HG03060 (cell line): Measurements from ENCODE around the gene SIRT3.

Source experiments
- ATAC-seq: cut with Tn5 transposase; IDR thresholded peaks from one replicate; pipeline ENCODE4 v1.9.1; 2021; ENCODE audit warnings: low read depth, moderate number of reproducible peaks; ENCODE audit not compliant: unreplicated experiment

The SIRT3 gene

DNA sequence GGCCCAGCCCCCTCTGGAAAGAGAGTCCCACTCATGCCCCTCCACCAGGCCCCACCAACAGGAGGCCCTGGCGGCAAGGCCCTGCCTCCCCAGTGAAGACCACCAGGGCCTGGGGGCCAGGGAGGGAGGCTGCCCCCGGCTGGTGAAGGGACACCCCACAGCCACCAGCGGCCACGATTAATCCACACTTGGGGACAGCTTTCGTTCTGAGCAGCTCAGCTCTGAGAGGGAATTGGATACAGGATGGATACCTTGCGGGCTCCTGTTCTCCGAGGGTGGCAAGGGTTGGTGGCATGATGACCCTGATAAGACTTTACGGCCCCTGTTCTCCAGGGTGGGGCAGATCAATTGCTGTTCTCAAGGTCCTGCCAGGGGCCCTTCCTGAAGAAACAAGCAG, 35.2 kb upstream of the SIRT3 start:
- no peak for ATAC-seq

DNA sequence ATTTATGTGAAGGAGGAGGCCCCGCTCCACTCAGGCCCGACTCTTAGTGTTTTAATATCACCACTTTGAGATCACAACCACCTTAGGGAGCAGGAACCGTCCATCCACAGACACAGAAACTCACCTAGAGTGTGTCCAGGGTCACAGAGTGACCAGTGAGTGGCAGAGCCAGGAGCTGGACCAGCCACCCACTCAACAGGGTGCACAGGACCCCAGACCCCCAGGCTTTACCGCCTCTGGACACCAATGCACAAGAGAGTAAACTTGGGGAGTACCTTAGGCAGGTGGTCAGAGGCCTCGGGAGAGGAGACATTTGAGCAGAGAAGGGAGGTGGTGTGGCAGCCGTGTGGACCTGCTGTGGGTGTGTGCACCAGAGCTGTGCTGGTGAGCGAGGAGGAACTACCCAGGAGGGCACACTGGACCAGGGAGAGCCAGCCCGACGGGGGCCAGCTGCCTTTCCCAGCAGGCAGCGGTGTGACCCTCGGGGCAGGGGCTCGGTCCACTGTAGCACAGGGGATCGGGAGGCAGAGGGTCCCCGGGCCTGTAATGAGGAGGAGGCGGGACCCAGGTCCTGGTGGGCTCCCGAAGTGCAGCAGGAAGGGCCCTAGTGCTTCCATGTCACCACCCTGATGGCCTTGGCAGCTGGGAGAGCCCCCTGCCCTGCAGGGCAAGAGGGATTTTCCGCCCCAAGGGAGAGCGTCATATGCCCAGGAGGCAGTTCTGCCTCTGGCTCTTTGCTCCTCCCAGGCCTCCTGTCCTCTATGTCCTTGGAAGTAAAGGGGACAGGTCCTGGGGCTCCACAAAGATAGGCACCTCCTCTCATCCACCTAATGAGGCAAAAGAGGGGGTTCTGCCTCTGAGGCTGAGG, 34.5 kb upstream of the SIRT3 start:
- ATAC-seq = no peak

DNA sequence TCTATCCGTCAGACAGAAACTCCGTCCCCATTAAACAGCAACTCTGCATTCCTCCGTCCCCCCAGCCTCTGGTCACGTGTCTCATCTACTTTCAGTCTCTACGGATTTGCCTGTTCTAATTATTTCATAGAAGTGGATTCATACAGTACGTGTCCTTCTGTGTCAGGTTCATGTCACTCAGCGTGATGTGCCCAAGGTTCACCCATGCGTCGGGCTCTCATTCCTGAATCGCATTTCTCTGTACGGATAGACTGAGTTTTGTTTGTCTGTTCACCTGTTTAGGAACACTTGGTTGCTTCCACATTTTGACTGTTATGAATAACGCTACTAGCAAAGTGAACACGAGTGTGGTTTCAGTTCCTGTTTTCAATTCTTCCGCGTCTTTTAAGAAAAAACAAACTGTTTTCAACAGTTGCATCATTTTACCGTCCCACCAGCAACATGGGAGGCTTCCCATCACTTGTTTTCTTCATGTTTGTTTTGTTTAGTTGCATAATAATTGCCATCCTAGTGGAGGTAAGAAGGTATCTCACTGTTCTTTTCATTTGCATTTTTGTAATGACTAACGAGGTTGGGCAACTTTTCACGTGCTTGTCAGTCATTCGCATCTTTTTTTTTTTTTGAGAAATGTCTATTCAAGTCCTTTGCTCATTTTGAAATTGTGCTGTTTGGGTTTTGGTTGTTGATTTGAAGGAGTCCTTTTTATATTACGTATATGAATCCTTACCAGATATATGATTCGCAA, 33.2 kb upstream of the SIRT3 start:
- peak; percentile 72 for ATAC-seq

DNA sequence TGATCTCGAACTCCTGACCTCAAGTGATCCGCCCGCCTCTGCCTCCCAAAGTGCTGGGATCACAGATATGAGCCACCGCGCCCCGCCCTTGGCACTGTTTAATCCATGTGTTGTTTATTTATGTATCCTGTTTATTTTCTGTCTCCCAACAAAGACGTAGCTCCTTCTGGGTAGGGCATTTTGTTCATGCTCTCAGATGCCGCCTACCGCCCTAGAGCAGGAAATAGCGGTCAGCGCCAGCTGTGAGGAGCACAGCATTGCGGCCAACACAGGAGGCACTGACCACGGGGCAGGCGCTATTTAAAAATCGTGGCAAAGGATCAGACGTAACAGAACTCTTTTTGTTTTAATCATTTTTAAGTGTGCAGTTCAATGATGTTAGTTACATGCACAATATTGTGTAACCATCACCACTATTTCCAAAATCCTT, 32.6 kb upstream of the SIRT3 start:
- peak; percentile 20 for ATAC-seq

DNA sequence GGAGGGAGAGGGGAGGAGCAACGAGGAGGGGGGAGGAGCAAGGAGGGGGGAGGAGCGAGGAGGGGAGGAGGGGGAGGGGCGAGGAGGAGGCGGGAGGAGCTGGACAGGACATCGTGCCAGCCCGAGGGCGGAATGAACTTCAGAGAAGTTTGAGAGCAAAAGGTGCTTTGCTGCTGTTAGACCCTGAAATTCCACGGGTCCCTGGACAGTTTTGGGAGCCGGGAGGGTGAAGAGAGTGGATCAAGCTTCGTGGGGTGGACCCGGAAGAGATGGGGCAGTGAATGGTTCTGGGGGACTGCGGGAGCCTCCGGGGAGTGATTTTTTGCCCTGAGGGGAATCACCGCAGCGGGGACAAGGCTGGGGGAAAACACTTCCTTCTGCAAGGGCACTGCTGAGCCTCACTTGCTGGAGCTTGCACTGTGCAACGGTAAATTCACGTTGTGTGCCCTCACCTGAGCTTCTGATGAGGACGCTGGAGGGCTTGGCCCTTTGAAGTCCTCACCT, 31.4 kb upstream of the SIRT3 start:
- ATAC-seq = no peak

DNA sequence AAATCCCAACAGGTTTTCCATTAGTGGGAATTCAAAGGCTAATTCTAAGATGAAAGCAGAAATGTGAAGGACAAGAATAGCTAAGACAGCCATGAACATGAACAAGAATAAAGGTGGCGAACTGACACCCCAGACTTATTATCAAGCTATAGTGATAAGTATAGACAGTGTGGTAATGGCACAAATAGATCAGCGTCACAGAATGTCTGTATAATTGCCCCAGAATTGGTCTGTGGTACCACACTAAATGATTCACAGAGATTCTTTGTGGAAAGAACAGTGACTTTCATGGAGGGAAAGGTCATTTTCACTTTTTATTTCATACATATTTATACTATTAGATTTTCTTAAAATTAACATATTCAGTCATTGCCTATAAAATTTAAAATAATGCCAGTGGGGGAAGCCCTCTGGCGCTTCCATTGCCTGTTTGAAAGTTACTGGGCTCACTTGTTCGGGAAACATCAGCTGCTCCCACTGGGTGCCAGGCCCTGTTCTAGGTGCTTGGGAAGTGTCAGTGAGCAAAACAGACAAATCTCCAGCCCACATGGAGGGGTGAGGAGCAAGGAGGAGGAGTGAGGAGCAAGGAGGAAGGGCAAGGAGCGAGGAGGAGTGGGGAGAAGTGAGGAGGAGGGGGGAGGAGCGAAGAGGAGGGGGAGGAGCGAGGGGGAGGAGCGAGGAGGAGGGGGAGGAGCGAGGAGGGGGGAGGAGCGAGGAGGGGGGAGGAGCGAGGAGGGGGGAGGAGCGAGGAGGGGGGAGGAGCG, 30.7 kb upstream of the SIRT3 start:
- no peak for ATAC-seq

DNA sequence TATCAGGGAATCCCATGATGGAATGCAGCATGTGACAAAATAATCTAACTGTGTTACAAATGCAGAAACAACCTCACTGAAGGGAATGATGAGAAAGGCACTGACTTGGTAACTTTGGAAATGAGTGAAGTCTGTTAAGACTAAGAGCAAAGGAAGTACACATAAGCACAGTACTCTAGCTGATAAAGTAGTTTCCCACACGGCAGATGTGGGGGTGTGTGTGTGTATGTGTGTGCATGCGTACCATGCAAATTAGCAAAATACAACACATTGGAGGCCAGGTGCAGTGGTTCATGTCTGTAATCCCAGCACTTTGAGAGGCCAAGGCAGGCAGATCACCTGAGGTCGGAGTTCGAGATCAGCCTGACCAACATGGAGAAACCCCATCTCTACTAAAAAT, 25.5 kb upstream of the SIRT3 start:
- no peak for ATAC-seq

DNA sequence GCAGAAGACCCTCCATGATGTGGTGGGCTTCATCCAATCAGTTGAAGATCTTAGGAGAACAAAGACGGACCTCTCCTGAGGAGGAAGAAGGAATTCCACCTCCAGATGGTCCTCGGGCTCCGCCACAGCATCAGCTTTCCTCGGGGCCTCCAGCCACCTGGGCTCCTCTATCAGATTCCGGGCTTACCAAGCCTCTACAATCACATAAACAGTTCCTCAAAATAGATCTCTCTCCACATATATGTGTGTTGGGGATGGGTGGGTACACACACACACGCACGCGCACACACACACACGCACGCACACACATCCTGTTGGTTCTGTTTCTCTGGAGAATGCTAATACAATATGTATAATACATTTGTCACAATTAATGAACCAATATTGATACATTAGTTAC, 23.3 kb upstream of the SIRT3 start:
- no peak for ATAC-seq

DNA sequence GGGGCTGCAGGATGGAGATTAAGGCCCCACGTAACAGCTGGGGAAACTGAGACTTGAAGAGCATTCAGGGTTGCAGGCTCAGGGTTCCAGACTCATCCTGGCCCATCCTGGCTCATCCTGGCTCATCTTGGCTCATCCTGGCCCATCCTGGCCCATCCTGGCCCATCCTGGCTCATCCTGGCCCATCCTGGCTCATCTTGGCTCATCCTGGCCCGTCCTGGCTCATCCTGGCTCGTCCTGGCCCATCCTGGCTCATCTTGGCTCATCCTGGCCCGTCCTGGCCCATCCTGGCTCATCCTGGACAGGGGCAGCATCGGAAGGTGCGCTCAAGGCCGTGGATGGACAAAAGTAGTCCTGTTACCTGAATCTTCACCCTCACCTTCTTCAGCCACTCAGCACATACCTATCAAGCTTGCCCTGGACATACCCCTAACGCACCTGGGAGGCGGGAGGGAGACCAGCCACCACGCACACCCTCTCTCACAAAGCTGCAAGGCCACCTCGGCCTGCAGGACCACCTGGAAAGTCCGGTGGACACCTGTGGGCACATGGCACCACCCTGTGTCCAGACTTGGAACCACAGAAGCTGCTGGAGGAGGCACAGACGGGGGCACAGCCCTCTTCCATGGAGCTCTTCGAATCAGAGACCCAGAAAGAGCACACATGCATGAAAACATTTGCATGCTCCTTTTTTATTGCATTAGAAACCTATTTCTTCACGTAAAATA, 21.8 kb upstream of the SIRT3 start:
- ATAC-seq = no peak

DNA sequence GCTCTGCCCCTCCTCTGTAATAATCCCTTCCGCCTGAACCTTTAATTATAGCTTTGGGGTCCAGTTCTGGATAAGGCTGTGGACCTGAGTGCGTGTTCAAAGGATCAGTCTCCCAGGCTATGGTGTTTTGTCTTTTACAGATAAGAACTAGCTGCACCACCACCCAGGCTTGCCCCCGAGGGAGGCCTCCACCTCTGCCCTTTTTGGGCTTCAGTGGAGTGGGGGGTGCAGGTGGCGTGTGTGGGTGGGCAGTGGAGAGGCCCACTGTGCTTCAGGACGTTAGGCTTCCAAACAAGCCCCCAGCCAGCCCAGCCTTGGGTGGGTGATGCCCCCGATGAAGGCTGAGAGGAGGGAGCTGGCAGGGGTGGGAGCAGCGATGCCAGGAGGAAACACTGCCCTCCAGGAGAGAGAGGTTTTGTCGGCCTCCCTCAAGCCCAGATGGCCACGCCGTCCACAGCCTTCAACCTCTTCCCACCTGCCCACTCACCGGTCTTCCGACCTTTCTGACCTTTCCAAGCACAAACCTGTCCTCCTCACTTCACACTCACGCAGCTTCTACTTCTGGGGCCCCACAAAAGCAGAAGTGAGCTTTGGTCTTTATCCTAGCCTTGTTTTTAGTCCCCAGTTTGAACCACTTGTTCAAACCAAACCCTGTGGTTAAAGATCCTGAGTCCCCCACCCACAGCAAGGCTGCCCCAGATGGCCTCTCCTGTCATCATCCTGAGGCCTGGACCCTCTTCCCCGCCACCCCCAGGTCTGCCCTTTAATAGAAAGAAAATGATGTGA, 21.0 kb upstream of the SIRT3 start:
- ATAC-seq = no peak

DNA sequence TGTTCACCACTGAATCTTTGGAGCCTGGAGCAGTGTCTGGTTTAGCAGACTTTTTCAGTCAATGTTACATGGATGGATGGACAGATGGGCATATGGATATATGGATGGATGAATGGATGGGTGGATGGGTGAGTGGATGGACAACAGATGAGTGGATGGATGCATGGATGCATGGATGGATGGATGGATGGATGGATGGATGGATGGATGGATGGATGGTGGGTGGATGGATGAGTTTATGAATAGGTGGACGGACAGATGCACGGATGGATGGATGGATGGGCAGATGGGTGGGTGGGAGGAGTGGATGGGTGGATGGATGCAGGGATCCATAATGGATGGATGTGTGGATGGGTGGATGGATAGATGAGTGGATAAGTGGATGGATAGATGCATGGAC, 19.7 kb upstream of the SIRT3 start:
- ATAC-seq = no peak

DNA sequence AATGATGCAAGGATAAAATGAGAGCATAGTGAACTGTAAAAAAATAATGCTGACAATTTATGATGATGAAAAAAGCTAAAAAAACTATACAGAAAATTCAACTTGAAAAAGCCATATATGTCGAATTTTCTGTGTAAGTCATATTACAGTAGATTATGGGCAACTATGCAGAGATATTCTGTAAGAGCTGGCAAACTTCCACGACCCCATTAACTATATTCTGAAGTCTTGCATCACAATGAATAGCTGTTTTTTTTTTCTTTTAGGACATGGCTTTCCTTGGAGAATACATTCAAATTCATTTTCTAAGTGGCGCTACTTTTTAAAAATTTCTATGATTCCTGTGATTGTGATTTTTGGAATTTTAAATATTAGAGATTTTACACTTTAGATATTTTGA, 19.0 kb upstream of the SIRT3 start:
- no peak for ATAC-seq

DNA sequence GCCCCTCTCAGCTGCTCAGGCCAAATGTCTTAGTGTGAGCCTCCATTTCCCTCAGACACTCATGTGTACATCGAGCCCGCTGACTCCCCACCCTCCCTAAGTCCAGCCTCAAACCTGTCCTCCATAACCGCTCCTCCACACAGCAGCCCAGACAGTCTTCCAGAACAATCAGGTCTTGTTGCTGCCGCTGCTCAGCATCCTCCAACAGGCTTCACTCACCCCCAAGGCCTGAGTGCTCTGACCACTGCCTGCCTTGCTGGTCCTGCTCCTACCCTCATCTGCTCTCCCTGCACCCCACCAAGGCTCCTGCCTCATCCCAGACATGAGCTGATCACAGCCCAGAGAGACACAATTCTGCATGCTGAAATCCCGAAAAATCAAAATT, 17.7 kb upstream of the SIRT3 start:
- no peak for ATAC-seq

DNA sequence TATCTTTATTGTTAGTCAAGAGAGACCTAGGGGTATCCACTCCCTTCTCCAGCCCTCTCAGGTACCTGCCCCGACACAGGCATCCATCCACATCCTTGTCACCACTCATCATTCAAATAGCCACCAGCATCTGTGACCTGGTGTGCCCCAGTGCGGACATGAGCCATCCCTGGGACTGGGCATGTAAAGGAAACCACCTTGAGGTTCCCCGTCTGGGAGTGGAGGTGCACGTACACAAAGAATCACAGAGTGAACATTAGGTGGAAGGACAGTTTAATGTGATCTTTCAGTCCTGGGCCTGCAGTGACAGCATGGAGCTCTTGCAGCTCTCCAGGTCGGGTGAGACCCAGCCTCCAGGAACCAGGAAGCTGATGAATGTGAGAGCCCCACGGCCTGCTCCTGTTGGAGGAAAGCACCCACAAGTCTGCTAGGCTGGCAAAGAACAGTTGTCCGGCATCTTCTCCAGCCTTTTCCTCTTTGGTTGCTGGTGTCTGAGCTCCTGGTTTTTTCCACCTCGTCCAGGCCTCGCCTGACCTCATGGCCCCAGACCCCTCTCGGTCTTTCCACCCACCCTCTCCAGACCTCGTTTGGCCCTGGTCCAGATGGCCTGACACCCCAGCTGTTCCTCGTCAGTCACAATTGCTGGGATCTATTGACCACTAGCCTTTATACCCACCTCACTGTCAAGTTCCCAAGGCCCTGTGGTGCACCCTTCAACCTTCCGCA, 17.2 kb upstream of the SIRT3 start:
- ATAC-seq = no peak

DNA sequence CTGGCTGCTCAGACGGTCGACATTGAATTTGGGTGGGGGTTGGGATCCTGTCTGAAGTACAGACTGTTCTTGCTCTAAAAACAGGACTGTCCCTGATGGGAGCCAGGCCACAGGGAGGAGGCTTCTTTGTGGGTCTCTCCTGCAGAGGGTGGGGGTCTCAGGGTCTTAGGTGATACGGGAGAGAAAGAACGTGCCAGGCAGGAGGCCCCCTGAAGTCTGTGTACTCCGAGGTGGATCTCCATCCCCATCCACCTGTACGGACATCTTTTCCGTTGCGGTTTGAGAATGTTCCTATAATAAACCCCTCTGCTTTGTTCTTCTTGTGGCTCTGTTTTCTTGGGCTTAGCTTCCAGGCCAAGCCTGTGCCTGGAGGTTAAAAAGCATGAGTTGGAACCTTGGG, 16.5 kb upstream of the SIRT3 start:
- no peak for ATAC-seq

DNA sequence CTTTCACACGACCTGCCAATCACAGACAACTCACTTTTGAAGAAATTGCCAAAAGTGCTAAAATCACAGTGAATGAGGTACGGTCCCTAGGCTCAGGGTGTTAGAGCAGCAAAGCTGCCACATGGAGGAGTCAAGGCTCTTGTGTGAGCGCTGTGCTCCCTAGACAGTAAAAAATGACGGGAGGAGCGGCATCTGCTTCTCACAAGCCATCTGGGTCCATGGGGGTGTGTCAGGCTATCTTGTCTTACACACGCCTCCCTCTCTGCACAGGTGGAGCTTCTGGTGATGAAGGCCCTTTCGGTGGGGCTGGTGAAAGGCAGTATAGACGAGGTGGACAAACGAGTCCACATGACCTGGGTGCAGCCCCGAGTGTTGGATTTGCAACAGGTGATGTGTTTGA, 15.4 kb upstream of the SIRT3 start:
- ATAC-seq = no peak

DNA sequence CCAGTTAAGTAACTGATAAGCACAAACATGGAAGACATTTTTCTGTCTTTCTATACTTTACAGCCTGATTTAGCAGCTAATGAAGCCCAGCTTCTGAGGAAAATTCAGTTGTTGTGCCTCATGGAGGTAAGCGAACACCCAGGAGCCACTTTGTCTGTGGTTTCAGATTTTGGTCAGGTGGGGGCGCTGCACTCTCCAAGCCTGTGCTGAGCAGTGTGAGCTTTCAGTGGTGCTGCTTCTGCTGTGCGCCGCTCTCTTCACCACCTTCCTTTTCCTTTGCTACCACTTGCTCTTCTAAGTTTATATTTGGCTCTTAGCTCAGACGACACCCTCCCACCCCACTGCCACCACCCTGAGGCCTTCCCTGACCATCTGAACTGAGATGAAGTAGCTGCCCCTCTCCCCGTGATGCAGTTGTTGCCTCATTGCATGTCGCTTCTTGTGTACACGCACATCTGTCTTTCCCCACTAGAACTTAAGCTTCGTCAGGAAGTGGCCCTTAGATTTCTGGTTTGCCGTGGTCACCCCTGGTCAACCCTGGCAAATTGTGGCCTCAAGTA, 14.7 kb upstream of the SIRT3 start:
- no peak for ATAC-seq

DNA sequence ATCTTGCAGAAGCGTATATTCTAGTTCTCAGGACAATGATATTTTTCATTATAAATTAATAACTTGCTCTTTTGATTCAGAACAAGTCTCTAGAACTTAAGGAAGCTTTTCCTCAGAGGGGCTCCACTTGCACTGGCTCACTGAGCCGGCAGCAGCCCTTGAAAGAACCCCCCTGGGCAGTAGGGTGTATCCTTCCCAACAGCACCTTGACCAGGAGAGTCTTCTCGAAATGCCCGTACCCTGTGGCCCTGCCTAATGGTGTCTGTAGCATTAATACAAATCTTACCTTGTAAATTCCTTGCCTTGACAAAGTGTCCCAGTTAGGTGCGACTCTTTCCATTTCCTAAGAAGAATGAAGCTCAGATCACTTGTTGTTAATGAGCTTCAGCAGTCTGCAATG, 14.1 kb upstream of the SIRT3 start:
- ATAC-seq = no peak

DNA sequence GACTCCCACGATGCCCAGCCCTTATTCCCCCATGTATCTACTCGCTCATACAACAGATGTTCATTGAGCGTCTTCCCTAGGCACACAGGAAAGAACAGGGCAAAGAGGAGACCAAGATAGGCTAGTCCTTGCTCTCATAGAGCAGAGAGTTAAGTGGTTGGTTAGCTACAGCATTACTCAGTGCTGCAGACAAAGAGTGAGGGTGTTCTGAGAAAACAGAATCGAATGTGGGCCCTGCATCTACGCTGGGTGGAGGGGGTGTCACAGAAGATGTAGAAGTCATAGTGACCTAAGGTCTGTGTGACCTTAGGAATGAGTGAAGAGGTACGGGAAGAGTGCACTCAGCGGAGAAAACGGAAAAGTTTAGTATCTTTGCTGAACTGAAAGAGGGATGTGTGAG, 12.9 kb upstream of the SIRT3 start:
- ATAC-seq = no peak
